AG09309 (cell line): Measurements from ENCODE around the gene ZNF512.
"Not testable (repeated sequence)": the region's sequence is repeated elsewhere in the genome, so short reads cannot be mapped to it uniquely, and the experiment has no call there.

Source experiments
- DNase-seq: peaks from one replicate; pipeline ENCODE4 v3.0.0-alpha.2; 2010; ENCODE audit warnings: low read depth
- H3K4me3 ChIP-seq: 2 replicates; pipeline ENCODE4 v1.5.1; 2011; ENCODE audit warnings: mild to moderate bottlenecking, low read depth, low read length, moderate library complexity; ENCODE audit not compliant: control insufficient read depth
- CTCF ChIP-seq: IDR thresholded peaks from 2 replicates; pipeline ENCODE4 v1.5.1; 2011; ENCODE audit warnings: mild to moderate bottlenecking, low read depth, low read length, inconsistent platforms; ENCODE audit not compliant: insufficient read depth, control insufficient read depth; ENCODE audit errors: missing control alignments

Gene ZNF512

GRCh38 chr2:27627963-27628766, 45.3 kb downstream of the ZNF512 start:
- DNase-seq, result peak; percentile 69
- TF ChIP-seq CTCF, result no peak
- H3K4me3 ChIP-seq, result peak overlapping the region; percentile 70

- H3K4me3 ChIP-seq, result peak within 1 kb of the TSS; percentile 70
- peak; percentile 62 for DNase-seq
- no peak for TF ChIP-seq CTCF
Observed at GRCh38 chr2:27628767-27629709, 46.2 kb downstream of the ZNF512 start, which contains the start of the genes CCDC121 and GPN1. CCDC121 (minus strand) TSS chr2:27629012; CDS start chr2:27627799, 1,213 bp downstream. GPN1 (plus strand) TSS chr2:27629050; CDS start chr2:27629059, 9 bp downstream.

GRCh38 chr2:27630257-27630656, 47.4 kb downstream of the ZNF512 start:
- not testable (repeated sequence) for DNase-seq, H3K4me3 ChIP-seq

- TF ChIP-seq CTCF, result no peak
- no peak overlapping the region for H3K4me3 ChIP-seq
- DNase-seq, result no peak
Observed at GRCh38 chr2:27634291-27634690, 51.4 kb downstream of the ZNF512 start.

- TF ChIP-seq CTCF, result no peak
- no peak overlapping the region for H3K4me3 ChIP-seq
- no peak for DNase-seq
Observed at GRCh38 chr2:27636766-27637165, 53.9 kb downstream of the ZNF512 start.

GRCh38 chr2:27638037-27638637, 55.3 kb downstream of the ZNF512 start:
- no peak for TF ChIP-seq CTCF
- peak; percentile 55 for DNase-seq
- no peak overlapping the region for H3K4me3 ChIP-seq
